Aortic smooth muscle cell (primary cell): ENCODE results near the gene LMOD3. TPM values are rescaled to one million over a fixed set of nuclear protein-coding genes. Genes with fewer than 3 reads are reported as not detected.

Experiments used
- total RNA-seq: library from RNA; depleted of rRNA; stranded (reverse); fragments of >200 nt; gene quantifications from 2 replicates; pipeline ENCODE4 v1.2.3, GENCODE V29; 2014

Gene LMOD3
- not detected in 2 replicates for total RNA-seq

DNA sequence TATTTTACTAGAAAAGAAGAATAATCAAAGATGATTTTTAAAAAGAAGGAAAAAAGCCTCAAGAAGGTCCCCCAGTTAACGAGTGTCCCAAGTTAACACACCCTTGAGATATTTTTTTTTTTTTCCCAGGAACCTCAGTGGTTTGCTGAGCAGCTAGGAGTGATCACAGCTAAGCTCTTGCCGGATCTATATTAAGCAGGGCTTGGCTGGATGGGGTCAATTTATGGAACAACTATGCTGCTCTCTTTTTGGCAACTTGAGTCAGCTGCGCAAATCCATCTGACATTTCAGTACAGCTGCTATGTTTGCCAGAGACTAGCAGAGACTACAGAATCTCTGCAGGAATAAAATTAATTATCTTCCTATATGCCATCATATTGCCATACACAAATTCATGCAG is at the start of gene LMOD3:
TSS of gene LMOD3 (minus strand) at position 193 of the 400 bp plus-strand sequence. CDS start 209 bp downstream, outside the sequence.

DNA sequence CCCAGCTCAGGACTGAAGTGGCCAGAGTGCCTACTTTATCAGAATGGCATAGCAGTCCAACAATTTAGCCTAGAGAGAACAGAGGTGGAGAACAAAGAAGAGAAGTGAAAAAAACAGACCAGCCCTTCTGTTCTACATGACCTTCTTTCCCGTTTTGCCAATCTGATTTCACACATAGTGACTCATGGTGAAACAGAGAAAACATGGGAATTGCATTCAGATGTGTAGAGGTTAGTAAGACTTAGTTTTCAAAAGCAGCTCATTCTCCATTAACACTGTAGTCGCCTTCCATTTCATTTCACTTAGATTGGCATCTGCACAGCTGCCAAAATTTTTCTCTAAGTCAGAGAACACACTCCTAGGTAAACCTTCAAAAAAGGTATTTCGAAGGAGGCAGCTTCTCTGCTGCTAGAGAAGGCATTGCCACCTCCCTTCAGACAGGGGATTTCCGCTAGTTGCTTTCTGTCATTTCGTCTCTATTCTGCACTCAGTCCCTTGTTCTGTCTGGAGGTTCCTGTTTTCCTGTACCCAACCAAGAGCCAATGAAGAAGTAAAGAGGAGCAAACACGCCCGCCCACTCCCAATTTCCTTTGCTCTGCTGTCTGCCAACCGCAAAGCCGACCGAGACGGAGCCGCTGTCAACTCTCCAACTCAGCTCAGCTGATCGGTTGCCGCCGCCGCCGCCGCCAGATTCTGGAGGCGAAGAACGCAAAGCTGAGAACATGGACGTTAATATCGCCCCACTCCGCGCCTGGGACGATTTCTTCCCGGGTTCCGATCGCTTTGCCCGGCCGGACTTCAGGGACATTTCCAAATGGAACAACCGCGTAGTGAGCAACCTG is 37.8 kb downstream of the LMOD3 start, which contains the start of gene ARL6IP5:
TSS of gene ARL6IP5 (plus strand) at position 612 of the 842 bp plus-strand sequence. CDS start at position 723, 111 bp downstream.

DNA sequence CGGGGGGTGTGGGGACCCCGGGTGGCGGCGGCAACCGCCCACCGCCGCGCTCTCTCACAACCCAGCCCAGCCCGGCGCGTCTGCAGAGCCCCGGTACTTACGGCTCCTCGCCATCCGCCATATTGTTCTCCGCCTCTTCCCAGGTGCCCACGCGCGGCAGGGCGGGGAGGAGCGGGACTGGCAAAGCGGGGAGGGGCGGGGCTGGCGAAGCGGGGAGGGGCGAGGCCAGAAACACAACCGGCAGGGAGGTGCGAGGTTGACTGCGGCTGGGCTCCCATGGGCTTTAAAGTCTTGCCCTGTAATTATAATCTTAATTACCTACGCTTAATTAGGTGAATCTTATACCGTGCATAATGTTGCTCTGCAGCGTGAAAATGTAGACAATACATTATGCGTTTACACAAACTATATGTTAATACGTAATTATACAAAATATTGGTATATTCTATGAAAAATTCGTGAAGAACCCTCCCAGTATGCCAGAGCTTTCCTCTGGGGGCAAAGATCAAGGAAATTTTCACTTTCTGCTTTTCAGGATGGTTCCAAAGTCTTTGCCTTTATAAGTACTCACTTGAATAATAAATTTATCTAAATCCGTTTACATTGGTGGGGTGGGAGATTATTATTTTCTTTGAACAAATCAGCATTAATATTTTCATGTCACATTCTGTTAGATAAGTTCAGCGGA is 42.0 kb downstream of the LMOD3 start, which contains the start of gene UBA3:
TSS of gene UBA3 (minus strand) at position 133 of the 688 bp plus-strand sequence. CDS start at position 121, 12 bp downstream.

Other genes starting within 250 kb of the LMOD3 start
- gene TAFA4, start 190.0 kb downstream of the LMOD3 start, total RNA-seq, result not detected in 2 replicates
- gene EOGT, start 108.9 kb downstream of the LMOD3 start, total RNA-seq, result 77.2 and 80.3 TPM in 2 replicates
- gene TMF1, start 70.3 kb downstream of the LMOD3 start, total RNA-seq, result 47.7 and 51.4 TPM in 2 replicates
- 68.7 and 81.8 TPM in 2 replicates for gene UBA3, start 42.2 kb downstream of the LMOD3 start, total RNA-seq
- gene ARL6IP5, start 37.7 kb downstream of the LMOD3 start, total RNA-seq, result 150 and 163 TPM in 2 replicates